ENCODE results near the gene TBC1D22A.
"Not testable (repeated sequence)": the region's sequence is repeated elsewhere in the genome, so short reads cannot be mapped to it uniquely, and the experiment has no call there.

Gene TBC1D22A

DNA sequence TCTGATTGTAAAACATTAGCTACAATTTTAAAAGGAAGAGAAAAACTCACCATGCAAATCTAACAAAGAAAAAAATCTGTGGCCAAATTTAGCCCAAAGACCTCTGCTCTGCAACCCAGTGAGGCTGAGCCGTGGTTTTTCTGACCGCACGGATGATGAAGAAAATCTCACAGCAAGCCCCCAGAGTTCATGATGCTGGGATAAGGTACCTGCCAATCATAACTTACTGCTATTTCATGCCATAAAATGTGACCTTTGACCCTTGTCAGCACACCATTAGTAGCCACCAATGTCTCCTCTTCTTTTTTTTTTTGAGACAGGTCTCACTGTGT, 35.5 kb upstream of the TBC1D22A start:
- Histone ChIP-seq H3K4me1 (peaks cover 20 to 82% (median 68%) of the 10 kb centered on the region in 10 experiments), H3K4me3 (no peak overlapping the region), H3K9ac (no peak overlapping the region), H3K27ac (no peak overlapping the region), H3K4me2 (peak overlapping the region in 6 of 11 experiments; percentile 24 to 100 (median 31); a peak in 7 of 22 replicates), H3K36me3 (peaks cover 44 to 86% (median 67%) of the 10 kb centered on the region in 11 experiments), H3K9me3 (replicated peaks in 1 of 11) (no peaks in the 10 kb centered on the region), H4K20me1 (peaks cover 99 to 100% (median 100%) of the 10 kb centered on the region in 11 experiments), H3K27me3 (no peaks in the 10 kb centered on the region)
- TF ChIP-seq Cebpa-rat (IDR thresholded peaks at IDR 0.05), result no peak

DNA sequence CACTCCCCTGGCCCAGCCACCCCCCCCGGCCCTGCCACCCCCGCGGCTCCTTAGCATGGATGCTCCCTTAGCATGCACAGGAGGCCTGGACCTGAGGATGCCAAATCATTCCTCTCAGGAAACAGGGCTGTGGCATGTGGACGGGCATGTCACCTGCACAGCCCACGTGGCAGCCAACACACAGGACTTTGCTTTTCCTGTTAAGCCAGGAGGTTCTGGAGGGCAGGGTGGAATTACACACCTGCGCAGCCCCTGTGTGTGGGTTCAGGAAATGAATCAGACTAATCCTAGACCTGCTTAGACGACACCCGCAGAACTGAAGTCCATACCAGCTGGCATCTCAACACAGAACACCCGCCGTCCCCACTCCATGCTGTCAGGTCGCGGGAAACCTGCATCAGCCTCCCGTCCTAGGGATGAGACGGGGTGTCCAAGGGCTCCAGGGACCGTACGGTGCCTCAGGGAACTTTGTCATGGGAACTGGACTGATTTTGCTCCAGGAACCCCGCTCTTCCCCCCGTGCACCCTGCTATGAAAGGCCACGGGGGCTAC, 34.6 kb upstream of the TBC1D22A start:
- TF ChIP-seq Cebpa-rat (IDR thresholded peaks at IDR 0.05), result no peak
- H3K9ac ChIP-seq, result peak overlapping the region in 4 of 11 experiments; percentile 5 to 46 (median 42); a peak in 7 of 22 replicates
- H3K9me3 ChIP-seq (replicated peaks in 1 of 11), result no peaks in the 10 kb centered on the region
- H3K4me3 ChIP-seq, result no peak overlapping the region
- peaks cover 29 to 82% (median 70%) of the 10 kb centered on the region in 10 experiments for H3K4me1 ChIP-seq
- H4K20me1 ChIP-seq, result peaks cover 98 to 100% (median 100%) of the 10 kb centered on the region in 11 experiments
- peaks cover 43 to 79% (median 59%) of the 10 kb centered on the region in 11 experiments for H3K36me3 ChIP-seq
- peak overlapping the region in 4 of 11 experiments; percentile 9 to 59 (median 32); a peak in 4 of 22 replicates for H3K27ac ChIP-seq
- H3K27me3 ChIP-seq, result no peaks in the 10 kb centered on the region
- peak overlapping the region in 8 of 11 experiments; percentile 77 to 100 (median 98); a peak in 13 of 22 replicates for H3K4me2 ChIP-seq

DNA sequence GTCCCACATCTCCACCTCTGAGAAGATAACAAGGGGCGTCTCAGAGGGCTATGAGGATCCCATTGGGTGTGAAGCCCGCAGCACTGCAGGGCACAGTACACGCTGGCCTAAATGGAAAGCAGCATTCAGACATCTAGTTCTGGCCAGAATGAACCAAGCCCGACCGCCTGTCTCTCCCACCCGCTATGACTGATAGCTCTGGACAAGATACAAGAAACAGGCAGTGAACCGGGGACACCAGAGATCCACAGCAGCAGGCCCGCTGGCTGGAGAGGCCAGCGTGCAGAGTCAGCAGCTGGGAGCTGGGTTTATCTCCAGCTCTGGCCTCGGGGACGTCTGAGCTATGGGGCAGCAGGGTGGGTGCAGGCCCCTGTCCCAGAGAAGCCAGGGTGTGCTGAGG, 34.0 kb upstream of the TBC1D22A start:
- peak overlapping the region in 9 of 11 experiments; percentile 15 to 100 (median 98); a peak in 16 of 22 replicates for H3K4me2 ChIP-seq
- peaks cover 94 to 100% (median 100%) of the 10 kb centered on the region in 11 experiments for H4K20me1 ChIP-seq
- peaks cover 35 to 82% (median 73%) of the 10 kb centered on the region in 10 experiments for H3K4me1 ChIP-seq
- TF ChIP-seq Cebpa-rat (IDR thresholded peaks at IDR 0.05), result no peak
- peak overlapping the region in 5 of 11 experiments; percentile 9 to 59 (median 39); a peak in 6 of 22 replicates for H3K27ac ChIP-seq
- H3K9me3 ChIP-seq (replicated peaks in 1 of 11), result no peaks in the 10 kb centered on the region
- peaks cover 43 to 73% (median 57%) of the 10 kb centered on the region in 11 experiments for H3K36me3 ChIP-seq
- H3K4me3 ChIP-seq, result no peak overlapping the region
- H3K27me3 ChIP-seq, result no peaks in the 10 kb centered on the region
- peak overlapping the region in 6 of 11 experiments; percentile 5 to 46 (median 28); a peak in 9 of 22 replicates for H3K9ac ChIP-seq

DNA sequence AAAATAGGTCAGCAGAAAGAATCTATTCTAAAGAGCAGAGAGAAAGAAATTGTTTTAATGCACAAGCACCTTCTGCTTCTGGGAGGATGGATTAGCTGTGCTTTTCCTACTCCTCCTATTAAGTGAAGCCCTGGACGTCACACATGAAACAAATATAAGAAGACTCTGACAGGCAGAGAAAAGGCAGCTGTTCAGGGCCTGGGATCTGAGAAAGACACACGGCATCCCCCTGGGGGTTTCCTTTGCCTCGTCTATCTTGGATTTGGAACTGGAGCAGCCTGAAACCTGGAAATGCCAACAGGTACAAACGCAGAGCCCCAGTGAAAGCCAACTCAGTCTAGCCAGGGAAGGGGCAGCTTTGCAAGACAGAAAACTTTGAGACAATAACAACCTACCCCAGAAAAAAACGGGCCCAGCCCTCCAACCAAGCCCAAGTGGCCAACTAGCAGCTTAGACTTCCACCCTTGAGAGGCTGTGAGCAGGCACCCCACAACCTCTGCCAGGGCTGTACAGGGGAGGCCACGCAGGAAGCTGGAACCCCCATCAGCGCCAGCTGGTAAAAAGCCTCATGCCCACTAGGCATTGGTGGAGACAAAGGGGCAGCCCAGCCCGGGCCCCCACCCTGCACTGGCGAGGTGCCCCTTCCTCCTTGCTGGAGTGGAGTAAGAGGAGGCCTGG, 31.7 kb upstream of the TBC1D22A start:
- H4K20me1 ChIP-seq, result peaks cover 88 to 100% (median 98%) of the 10 kb centered on the region in 11 experiments
- H3K27me3 ChIP-seq, result no peaks in the 10 kb centered on the region
- H3K9me3 ChIP-seq (replicated peaks in 1 of 11), result no peaks in the 10 kb centered on the region
- peaks cover 25 to 51% (median 36%) of the 10 kb centered on the region in 11 experiments; a peak in 21 of 22 replicates for H3K36me3 ChIP-seq
- H3K4me2 ChIP-seq, result peak overlapping the region; percentile 63 to 100 (median 98); a peak in 21 of 22 replicates
- peaks cover 57 to 93% (median 90%) of the 10 kb centered on the region in 10 experiments for H3K4me1 ChIP-seq
- H3K4me3 ChIP-seq, result peak overlapping the region in 1 of 10 experiments; percentile 26; a peak in 1 of 20 replicates
- TF ChIP-seq Cebpa-rat (IDR thresholded peaks at IDR 0.05), result no peak
- peak overlapping the region in 7 of 11 experiments; percentile 2 to 58 (median 26); a peak in 7 of 22 replicates for H3K27ac ChIP-seq
- H3K9ac ChIP-seq, result peak overlapping the region in 8 of 11 experiments; percentile 30 to 62 (median 48); a peak in 11 of 22 replicates

DNA sequence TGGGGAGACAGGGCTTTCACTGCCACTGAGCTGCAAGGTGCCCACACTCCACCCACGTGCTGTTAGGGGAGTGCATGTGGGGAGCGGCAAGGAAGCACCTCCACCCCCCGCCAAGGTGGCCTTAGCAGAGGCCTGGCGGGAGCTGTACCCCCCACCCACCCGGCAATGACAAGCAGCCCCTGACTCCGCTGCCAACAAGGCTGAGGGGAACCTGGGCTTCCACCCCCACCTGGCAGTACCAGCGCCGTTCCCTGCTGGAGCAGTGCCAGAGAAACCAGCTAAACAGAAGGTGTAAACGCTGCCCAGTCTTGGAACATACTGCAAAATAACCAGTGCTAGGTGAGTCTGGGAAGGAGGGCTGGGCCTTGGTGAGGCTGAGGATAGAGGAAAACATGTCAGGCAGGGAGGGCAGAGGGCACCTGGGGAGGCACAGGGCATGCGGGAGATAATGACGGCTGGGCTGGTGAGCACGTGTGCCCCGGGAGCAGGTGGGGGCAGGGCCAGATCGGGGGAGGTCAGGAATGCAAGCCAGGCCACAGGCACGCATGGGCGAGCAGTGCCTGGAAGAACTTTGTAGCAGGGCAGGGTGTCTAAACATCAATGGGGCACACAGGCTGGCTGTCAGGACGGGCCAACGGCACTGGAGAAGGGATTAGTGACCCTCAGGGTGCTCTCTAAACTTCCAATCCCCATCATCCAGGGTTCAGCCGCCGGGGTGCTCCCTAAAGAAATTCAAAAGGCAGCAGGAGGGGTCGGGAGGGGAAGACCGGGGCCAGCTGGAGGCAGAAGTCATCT, 31.0 kb upstream of the TBC1D22A start:
- Histone ChIP-seq H3K27ac (peak overlapping the region in 8 of 11 experiments; percentile 6 to 58 (median 45); a peak in 11 of 22 replicates), H3K9ac (peak overlapping the region in 10 of 11 experiments; percentile 16 to 62 (median 44); a peak in 15 of 22 replicates)

GRCh38 chr22:46732041-46732379, 30.4 kb upstream of the TBC1D22A start:
- peaks cover 88 to 100% (median 98%) of the 10 kb centered on the region in 11 experiments for H4K20me1 ChIP-seq
- H3K36me3 ChIP-seq, result peaks cover 18 to 39% (median 23%) of the 10 kb centered on the region in 11 experiments; a peak in 21 of 22 replicates
- H3K4me2 ChIP-seq, result peak overlapping the region; percentile 63 to 100 (median 98)
- TF ChIP-seq Cebpa-rat (IDR thresholded peaks at IDR 0.05), result no peak
- no peak overlapping the region for H3K4me3 ChIP-seq
- peak overlapping the region in 8 of 11 experiments; percentile 6 to 58 (median 45); a peak in 10 of 22 replicates for H3K27ac ChIP-seq
- peak overlapping the region in 10 of 11 experiments; percentile 16 to 62 (median 42); a peak in 15 of 22 replicates for H3K9ac ChIP-seq
- H3K9me3 ChIP-seq (replicated peaks in 1 of 11), result no peaks in the 10 kb centered on the region
- H3K4me1 ChIP-seq, result peaks cover 70 to 100% (median 99%) of the 10 kb centered on the region in 10 experiments
- H3K27me3 ChIP-seq, result no peaks in the 10 kb centered on the region

More for the DNA sequence above, 31.0 kb upstream of the TBC1D22A start:
- Histone ChIP-seq H3K27me3 (no peaks in the 10 kb centered on the region), H4K20me1 (peaks cover 88 to 100% (median 98%) of the 10 kb centered on the region in 11 experiments), H3K4me1 (peaks cover 64 to 98% (median 97%) of the 10 kb centered on the region in 10 experiments), H3K9me3 (replicated peaks in 1 of 11) (no peaks in the 10 kb centered on the region), H3K36me3 (peaks cover 18 to 43% (median 28%) of the 10 kb centered on the region in 11 experiments; a peak in 21 of 22 replicates), H3K4me2 (peak overlapping the region; percentile 63 to 100 (median 98)), H3K4me3 (peak overlapping the region in 2 of 10 experiments; percentile 7 to 26; a peak in 2 of 20 replicates)
- no peak for TF ChIP-seq Cebpa-rat (IDR thresholded peaks at IDR 0.05)

- Histone ChIP-seq H3K4me2 (peak overlapping the region; percentile 25 to 100 (median 98); a peak in 21 of 22 replicates), H3K36me3 (peaks cover 14 to 34% (median 20%) of the 10 kb centered on the region in 11 experiments; a peak in 21 of 22 replicates), H4K20me1 (peaks cover 83 to 100% (median 97%) of the 10 kb centered on the region in 11 experiments), H3K27ac (peak overlapping the region in 3 of 11 experiments; percentile 16 to 36 (median 31); a peak in 2 of 22 replicates), H3K9me3 (replicated peaks in 1 of 11) (no peaks in the 10 kb centered on the region), H3K4me1 (peaks cover 71 to 97% (median 96%) of the 10 kb centered on the region in 10 experiments), H3K9ac (peak overlapping the region in 3 of 11 experiments; percentile 35 to 41 (median 38); a peak in 3 of 22 replicates), H3K27me3 (no peaks in the 10 kb centered on the region), H3K4me3 (no peak overlapping the region)
- TF ChIP-seq Cebpa-rat (IDR thresholded peaks at IDR 0.05), result no peak
Observed at GRCh38 chr22:46732513-46732912, 29.9 kb upstream of the TBC1D22A start.

GRCh38 chr22:46734213-46734722, 28.2 kb upstream of the TBC1D22A start:
- H4K20me1 ChIP-seq, result peaks cover 65 to 84% (median 80%) of the 10 kb centered on the region in 11 experiments
- H3K27me3 ChIP-seq; H3K9me3 ChIP-seq (replicated peaks in 1 of 11): not testable (repeated sequence)
- peak overlapping the region in 7 of 10 experiments; percentile 71 to 92 (median 84); a peak in 10 of 20 replicates for H3K4me3 ChIP-seq
- H3K9ac ChIP-seq, result peak overlapping the region in 7 of 11 experiments; percentile 91 to 95 (median 95); a peak in 13 of 22 replicates
- H3K4me2 ChIP-seq, result peak overlapping the region; percentile 90 to 100 (median 98)
- peak overlapping the region in 8 of 11 experiments; percentile 83 to 94 (median 92); a peak in 16 of 22 replicates for H3K27ac ChIP-seq
- H3K4me1 ChIP-seq, result peaks cover 79 to 89% (median 88%) of the 10 kb centered on the region in 10 experiments
- peaks cover 0 to 17% (median 6%) of the 10 kb centered on the region in 11 experiments; a peak in 12 of 22 replicates for H3K36me3 ChIP-seq
